ENCODE results near the gene TH.
"Not testable (repeated sequence)": the region's sequence is repeated elsewhere in the genome, so short reads cannot be mapped to it uniquely, and the experiment has no call there.

TH gene

DNA sequence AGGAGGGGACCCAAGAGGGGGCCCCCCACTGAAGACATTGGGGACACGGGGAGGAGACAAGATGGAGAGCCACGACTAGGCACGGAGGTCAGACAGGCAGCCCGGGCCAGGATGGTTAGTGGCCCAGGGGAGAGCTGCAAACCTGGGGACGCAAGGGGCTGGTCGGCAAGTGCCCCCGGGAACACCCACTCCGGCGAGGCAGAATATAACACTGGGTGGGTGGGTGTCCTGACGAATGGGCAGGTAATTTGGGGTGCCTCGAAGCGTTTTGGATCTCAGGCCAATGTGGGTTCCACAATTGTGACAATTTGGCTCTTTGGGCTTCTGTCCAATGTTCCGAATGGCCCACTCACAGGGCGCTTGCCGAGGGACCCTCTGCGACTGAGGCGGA is 42.3 kb downstream of the TH start:
- TF ChIP-seq, protein P1, sequence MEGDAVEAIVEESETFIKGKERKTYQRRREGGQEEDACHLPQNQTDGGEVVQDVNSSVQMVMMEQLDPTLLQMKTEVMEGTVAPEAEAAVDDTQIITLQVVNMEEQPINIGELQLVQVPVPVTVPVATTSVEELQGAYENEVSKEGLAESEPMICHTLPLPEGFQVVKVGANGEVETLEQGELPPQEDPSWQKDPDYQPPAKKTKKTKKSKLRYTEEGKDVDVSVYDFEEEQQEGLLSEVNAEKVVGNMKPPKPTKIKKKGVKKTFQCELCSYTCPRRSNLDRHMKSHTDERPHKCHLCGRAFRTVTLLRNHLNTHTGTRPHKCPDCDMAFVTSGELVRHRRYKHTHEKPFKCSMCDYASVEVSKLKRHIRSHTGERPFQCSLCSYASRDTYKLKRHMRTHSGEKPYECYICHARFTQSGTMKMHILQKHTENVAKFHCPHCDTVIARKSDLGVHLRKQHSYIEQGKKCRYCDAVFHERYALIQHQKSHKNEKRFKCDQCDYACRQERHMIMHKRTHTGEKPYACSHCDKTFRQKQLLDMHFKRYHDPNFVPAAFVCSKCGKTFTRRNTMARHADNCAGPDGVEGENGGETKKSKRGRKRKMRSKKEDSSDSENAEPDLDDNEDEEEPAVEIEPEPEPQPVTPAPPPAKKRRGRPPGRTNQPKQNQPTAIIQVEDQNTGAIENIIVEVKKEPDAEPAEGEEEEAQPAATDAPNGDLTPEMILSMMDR (IDR thresholded peaks at IDR 0.05; ENCODE audit: extremely low read depth, missing control alignments), result no peak

DNA sequence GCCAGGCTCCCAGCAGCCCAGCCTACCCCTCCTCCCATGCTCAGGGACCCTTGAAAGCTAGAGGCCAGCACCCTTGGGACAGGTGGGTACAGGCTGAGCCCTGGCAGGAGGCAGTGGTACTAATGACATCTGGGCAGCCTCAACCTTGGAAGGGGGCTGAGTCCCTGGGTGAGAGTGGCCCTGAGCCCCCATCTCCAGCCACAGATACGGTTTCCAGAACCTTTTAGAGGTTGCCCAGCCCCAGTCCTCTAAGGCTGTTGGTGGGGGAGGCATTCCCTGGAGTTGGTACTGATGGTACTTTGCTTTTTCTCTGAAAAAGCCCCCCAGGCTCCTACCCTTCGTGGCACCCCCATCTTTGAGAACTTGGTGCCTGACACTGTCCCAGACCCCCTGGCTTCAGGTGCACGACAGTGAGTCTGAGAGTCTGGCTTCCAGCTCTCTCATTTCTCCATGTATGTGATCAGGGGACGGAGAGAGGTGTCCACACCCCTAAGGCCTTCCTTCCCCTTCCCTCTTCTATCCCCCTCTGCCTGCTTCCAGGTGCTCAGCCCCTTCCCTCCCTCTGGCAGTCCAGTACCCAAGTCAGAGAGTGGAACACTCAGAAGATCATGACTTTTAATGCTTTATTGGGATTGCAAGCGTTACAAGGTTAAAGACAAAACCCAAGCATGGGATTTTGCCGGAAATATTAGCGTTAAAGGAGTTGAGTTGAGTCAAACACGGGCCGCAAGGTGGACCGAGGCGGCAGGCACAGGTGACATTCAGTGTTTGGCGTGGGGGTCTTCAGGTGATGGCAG is 42.9 kb downstream of the TH start:
- TF ChIP-seq, protein P1 (IDR thresholded peaks at IDR 0.05; ENCODE audit: extremely low read depth, missing control alignments), result no peak

More for the DNA sequence above, 42.3 kb downstream of the TH start:
- DNase-seq (ENCODE audit: low spot score), result no peak

DNA sequence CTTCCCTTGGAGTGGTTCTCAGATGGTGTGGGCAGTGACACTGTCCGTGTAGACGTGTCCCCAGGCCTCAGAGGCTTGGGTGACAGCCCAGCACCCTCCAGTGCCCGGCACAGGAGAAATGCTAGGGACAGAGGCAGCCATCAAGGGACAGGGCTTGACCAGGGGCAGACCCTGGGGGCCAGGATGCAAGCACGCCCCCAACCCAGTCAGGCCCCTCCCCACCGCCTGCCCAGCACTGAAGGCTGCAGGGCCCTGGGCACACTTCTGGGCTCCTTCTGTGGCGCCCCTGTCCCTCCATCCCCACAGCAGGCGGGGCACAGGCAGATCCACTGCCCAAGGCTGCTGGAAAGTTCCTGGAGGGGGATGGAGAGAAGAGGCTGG is 43.5 kb downstream of the TH start:
- DNase-seq (ENCODE audit: low spot score), result no peak
- TF ChIP-seq, protein P1 (IDR thresholded peaks at IDR 0.05; ENCODE audit: extremely low read depth, missing control alignments), result no peak

More for the DNA sequence above, 42.9 kb downstream of the TH start:
- no peak for DNase-seq (ENCODE audit: low spot score)

DNA sequence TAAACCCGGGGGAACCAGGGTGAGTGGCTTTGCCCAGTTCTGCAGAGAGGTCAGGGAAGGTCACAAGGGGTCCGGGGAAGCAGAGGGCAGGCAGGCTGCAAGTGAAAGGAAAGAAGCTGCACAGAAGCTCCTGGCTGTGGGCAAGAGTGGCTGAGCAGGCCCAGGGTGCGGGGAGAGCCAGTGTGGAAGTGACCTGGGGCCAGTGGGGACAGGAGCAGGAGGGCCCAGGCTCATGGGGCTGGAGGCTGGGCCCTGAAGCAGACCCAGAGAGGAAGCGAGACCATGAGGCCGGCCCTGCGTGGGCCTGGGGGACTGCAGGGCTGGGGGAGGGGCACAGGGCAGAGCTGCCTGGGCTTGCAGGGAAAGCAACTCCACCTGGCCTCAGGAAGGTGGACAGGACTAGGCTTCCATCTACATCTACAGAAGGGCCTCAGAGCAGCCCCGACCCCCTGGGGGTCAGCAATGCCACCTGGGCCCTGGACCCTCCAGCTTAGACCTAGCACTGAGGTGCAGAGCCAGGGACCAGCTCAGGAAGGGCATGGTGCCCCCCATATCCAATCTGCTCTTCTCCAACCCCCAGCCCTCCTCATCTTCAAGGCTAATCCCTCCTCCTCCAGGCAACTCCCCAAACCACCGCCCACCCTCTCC is 44.0 kb downstream of the TH start:
- DNase-seq (ENCODE audit: low spot score), result no peak
- TF ChIP-seq, protein P1 (IDR thresholded peaks at IDR 0.05; ENCODE audit: extremely low read depth, missing control alignments), result no peak

DNA sequence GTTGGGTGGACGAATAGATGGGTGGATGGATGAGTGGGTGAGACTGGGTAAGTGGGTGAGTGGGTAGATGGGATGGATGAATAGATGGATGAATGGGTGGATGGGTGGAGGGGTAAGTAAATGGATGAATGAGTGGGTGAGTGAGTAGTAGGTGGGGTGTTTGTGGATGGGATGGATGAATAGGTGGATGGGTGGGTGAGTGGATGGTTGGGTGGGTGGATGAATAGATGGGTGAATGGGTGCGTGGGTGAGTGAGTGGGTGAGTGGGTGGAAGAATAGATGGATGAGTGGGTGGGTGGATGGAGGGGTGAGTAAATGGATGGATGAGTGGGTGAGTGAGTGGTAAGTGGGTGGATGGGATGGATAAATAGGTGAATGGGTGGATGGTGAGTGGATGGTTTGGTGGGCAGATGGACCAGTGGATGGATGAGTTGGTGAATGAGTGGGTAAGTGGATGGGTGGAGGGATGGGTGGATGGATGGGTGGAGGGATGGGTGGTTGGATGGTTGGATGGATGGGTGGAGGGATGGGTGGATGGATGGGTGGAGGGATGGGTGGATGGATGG is 45.0 kb downstream of the TH start:
- DNase-seq (ENCODE audit: low spot score), result no peak
- TF ChIP-seq, protein P1 (IDR thresholded peaks at IDR 0.05; ENCODE audit: extremely low read depth, missing control alignments), result no peak

DNA sequence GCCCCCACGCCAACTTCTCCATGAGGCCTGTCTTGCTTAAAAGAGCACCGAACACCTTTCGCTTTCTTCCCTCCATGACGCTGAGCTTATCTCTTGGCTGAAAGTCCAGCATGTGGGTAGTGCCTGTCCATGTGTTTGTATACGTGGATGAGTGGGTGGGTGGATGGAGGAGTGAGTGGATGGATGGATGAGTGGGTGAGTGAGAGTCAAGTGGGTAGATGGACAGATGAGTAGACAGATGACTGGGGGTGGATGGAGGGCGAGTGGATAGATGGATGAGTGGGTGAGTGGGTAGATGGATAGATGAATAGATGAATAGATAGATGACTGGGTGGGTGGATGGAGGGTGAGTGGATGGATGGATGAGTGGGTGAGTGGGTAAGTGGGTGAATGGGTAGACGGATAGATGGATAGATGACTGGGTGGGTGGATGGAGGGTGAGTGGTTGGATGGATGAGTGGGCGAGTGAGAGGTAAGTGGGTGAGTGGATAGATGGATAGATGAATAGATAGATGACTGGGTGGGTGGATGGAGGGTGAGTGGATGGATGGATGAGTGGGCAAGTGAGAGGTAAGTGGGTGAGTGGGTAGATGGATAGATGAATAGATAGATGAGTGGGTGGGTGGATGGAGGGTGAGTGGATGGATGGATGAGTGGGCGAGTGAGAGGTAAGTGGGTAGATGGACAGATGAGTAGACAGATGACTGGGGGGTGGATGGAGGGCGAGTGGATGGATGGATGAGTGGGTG is 46.7 kb downstream of the TH start:
- not testable (repeated sequence) for DNase-seq (ENCODE audit: low spot score)

DNA sequence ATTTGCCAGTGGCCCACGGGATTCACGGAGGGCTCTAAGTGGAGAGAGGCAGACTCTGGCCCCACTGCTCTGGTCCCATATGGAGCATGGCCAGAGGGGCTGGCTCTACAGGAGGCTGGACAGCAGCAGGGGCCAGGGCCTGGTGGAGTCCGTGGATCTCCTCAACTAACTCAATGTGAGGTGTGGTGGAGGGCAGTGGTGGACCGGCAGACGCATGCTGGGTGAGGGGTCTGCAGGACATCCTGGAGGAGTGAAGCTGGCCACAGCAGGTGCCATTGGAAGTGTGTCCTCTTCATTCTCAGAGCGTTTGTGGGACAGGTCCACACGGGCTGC is 48.0 kb downstream of the TH start:
- TF ChIP-seq, protein P1 (IDR thresholded peaks at IDR 0.05; ENCODE audit: extremely low read depth, missing control alignments), result no peak
- no peak for DNase-seq (ENCODE audit: low spot score)
